ENCODE results near the gene HAVCR2.
"Not testable (repeated sequence)": the region's sequence is repeated elsewhere in the genome, so short reads cannot be mapped to it uniquely, and the experiment has no call there.

DNA sequence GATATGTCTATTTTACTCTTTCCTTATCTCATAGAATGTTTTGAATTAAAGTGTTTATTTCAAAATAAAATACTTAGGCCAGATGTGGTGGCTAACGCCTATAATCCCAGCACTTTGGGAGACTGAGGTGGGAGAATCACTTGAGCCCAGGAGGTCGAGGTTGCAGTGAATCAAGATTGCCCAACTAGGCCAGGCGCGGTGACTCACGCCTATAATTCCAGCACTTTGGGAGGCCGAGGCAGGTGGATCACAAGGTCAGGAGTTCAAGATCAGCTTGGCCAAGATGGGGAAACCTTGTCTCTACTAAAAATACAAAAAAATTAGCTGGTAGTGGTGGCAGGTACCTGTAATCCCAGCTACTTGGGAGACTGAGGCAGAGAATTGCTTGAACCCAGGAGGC, 52.0 kb downstream of the HAVCR2 start:
- TF ChIP-seq, protein P1, sequence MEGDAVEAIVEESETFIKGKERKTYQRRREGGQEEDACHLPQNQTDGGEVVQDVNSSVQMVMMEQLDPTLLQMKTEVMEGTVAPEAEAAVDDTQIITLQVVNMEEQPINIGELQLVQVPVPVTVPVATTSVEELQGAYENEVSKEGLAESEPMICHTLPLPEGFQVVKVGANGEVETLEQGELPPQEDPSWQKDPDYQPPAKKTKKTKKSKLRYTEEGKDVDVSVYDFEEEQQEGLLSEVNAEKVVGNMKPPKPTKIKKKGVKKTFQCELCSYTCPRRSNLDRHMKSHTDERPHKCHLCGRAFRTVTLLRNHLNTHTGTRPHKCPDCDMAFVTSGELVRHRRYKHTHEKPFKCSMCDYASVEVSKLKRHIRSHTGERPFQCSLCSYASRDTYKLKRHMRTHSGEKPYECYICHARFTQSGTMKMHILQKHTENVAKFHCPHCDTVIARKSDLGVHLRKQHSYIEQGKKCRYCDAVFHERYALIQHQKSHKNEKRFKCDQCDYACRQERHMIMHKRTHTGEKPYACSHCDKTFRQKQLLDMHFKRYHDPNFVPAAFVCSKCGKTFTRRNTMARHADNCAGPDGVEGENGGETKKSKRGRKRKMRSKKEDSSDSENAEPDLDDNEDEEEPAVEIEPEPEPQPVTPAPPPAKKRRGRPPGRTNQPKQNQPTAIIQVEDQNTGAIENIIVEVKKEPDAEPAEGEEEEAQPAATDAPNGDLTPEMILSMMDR (IDR thresholded peaks at IDR 0.05): not testable (repeated sequence)
- not testable (repeated sequence) for TF ChIP-seq POLR2A (IDR thresholded peaks at IDR 0.05)
